Measurements from ENCODE around the gene WASHC3.

GRCh38 chr12:102069707-102070106 lies 7.9 kb upstream of the WASHC3 start:
- no peak for TF ChIP-seq CTCF (IDR thresholded peaks at IDR 0.05)
- no peak for TF ChIP-seq POLR2A (IDR thresholded peaks at IDR 0.05)
